HepG2 (cell line): Measurements from ENCODE around the gene MPP1. TPM values are rescaled to one million over a fixed set of nuclear protein-coding genes. Genes with fewer than 3 reads are reported as not detected.

Experiments used
- GATAD1 ChIP-seq: IDR thresholded peaks from 2 replicates; pipeline ENCODE4 v1.6.1; 2016; ENCODE audit warnings: missing genetic modification reagents, missing compliant biosample characterization
- KMT2B ChIP-seq: IDR thresholded peaks from 2 replicates; pipeline ENCODE4 v1.6.1; 2016; ENCODE audit warnings: missing genetic modification reagents, missing compliant biosample characterization
- MLX ChIP-seq: IDR thresholded peaks from 2 replicates; pipeline ENCODE4 v1.6.1; 2016
- NFIC ChIP-seq: IDR thresholded peaks from 2 replicates; pipeline ENCODE4 v1.6.1; 2012; ENCODE audit warnings: mild to moderate bottlenecking, low read length, inconsistent platforms
- TBX3 ChIP-seq: fragments of 450-650 bp; IDR thresholded peaks from 2 replicates; pipeline ENCODE4 v1.6.1; 2017; ENCODE audit warnings: antibody characterized with exemption, mild to moderate bottlenecking, inconsistent platforms, borderline replicate concordance
- ZC3H13 ChIP-seq: sonication (generic); formaldehyde crosslinking; IDR thresholded peaks from 2 replicates; pipeline ENCODE4 v1.8.1; 2023; ENCODE audit warnings: mild to moderate bottlenecking, missing genetic modification reagents, moderate library complexity
- ZNF549 ChIP-seq: sonication (generic); formaldehyde crosslinking; IDR thresholded peaks from 2 replicates; pipeline ENCODE4 v1.5.0; 2020; ENCODE audit warnings: missing genetic modification reagents
- polyA plus RNA-seq, 8 experiments: library from polyadenylated mRNA; depleted of rRNA in 3 of 8; stranded (reverse) in 7 of 8; unstranded in 1 of 8; fragments of >200 nt; fragmentation: Illumina TruSeq in 4 of 8; extraction: Trizol in 4 of 8; gene quantifications; 2 replicates each; pipeline versions ENCODE4 v1.2.1 to v1.2.3, GENCODE V29; 2011 to 2016; ENCODE audit warnings: low read depth in 4 of 8, missing spikeins in 1 of 8, mixed read lengths in 1 of 8; ENCODE audit not compliant: insufficient read depth in 1 of 8
- total RNA-seq, 5 experiments: library from RNA; depleted of rRNA; stranded (reverse); fragments of >200 nt; fragmentation: Illumina TruSeq; extraction: Trizol; gene quantifications; 2 replicates each; pipeline ENCODE4 v1.2.3, GENCODE V29; 2016; ENCODE audit warnings: low read depth in 1 of 5
- TF ChIP-seq, protein P1 (sequence below): sonication (generic); formaldehyde crosslinking; IDR thresholded peaks from 2 replicates; pipeline ENCODE4 v1.4.0; 2020; ENCODE audit warnings: missing genetic modification reagents, borderline replicate concordance
- TF ChIP-seq, protein P2 (sequence below): sonication (generic); formaldehyde crosslinking; IDR thresholded peaks from 2 replicates; pipeline ENCODE4 v1.5.0; 2020; ENCODE audit warnings: missing genetic modification reagents
- TF ChIP-seq, protein P3 (sequence below): sonication (generic); formaldehyde crosslinking; IDR thresholded peaks from 2 replicates; pipeline ENCODE4 v1.4.0; 2020; ENCODE audit warnings: missing genetic modification reagents

Gene MPP1
- total and polyA plus RNA-seq, 2 of the 13 experiments (the other 11 are each of a cell fraction or from before 2014, with no cell fraction given): 7.8 to 8.1 TPM

DNA sequence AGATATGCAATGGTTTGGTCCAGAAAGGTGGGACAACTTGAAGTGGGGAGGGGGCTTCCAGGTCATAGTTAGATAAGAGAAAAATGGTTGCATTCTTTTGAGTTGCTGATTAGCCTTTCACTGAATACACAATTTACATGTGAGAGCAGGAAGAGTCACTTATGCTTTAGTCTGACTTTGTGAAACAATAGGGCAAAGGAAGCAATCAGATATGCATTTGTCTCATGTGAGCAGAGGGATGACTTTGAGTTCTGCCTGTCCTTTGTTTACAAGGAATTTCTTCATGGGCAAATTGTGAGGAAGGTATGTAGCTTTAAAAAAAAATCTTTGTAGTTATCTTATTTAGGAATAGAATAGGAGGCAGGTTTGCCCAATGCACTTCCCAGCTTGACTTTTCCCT is 16.2 kb upstream of the MPP1 start (continued):
- TF ChIP-seq, protein P1, sequence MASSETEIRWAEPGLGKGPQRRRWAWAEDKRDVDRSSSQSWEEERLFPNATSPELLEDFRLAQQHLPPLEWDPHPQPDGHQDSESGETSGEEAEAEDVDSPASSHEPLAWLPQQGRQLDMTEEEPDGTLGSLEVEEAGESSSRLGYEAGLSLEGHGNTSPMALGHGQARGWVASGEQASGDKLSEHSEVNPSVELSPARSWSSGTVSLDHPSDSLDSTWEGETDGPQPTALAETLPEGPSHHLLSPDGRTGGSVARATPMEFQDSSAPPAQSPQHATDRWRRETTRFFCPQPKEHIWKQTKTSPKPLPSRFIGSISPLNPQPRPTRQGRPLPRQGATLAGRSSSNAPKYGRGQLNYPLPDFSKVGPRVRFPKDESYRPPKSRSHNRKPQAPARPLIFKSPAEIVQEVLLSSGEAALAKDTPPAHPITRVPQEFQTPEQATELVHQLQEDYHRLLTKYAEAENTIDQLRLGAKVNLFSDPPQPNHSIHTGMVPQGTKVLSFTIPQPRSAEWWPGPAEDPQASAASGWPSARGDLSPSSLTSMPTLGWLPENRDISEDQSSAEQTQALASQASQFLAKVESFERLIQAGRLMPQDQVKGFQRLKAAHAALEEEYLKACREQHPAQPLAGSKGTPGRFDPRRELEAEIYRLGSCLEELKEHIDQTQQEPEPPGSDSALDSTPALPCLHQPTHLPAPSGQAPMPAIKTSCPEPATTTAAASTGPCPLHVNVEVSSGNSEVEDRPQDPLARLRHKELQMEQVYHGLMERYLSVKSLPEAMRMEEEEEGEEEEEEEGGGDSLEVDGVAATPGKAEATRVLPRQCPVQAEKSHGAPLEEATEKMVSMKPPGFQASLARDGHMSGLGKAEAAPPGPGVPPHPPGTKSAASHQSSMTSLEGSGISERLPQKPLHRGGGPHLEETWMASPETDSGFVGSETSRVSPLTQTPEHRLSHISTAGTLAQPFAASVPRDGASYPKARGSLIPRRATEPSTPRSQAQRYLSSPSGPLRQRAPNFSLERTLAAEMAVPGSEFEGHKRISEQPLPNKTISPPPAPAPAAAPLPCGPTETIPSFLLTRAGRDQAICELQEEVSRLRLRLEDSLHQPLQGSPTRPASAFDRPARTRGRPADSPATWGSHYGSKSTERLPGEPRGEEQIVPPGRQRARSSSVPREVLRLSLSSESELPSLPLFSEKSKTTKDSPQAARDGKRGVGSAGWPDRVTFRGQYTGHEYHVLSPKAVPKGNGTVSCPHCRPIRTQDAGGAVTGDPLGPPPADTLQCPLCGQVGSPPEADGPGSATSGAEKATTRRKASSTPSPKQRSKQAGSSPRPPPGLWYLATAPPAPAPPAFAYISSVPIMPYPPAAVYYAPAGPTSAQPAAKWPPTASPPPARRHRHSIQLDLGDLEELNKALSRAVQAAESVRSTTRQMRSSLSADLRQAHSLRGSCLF (CRISPR knock-in tag): no peak
- no peak for TF ChIP-seq GATAD1 (CRISPR knock-in tag)
- TF ChIP-seq, protein P2, sequence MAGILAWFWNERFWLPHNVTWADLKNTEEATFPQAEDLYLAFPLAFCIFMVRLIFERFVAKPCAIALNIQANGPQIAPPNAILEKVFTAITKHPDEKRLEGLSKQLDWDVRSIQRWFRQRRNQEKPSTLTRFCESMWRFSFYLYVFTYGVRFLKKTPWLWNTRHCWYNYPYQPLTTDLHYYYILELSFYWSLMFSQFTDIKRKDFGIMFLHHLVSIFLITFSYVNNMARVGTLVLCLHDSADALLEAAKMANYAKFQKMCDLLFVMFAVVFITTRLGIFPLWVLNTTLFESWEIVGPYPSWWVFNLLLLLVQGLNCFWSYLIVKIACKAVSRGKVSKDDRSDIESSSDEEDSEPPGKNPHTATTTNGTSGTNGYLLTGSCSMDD (CRISPR knock-in tag): no peak
- TF ChIP-seq KMT2B (CRISPR knock-in tag): no peak
- TF ChIP-seq, protein P3, sequence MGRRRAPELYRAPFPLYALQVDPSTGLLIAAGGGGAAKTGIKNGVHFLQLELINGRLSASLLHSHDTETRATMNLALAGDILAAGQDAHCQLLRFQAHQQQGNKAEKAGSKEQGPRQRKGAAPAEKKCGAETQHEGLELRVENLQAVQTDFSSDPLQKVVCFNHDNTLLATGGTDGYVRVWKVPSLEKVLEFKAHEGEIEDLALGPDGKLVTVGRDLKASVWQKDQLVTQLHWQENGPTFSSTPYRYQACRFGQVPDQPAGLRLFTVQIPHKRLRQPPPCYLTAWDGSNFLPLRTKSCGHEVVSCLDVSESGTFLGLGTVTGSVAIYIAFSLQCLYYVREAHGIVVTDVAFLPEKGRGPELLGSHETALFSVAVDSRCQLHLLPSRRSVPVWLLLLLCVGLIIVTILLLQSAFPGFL (CRISPR knock-in tag): no peak
- TF ChIP-seq NFIC: no peak
- no peak for TF ChIP-seq ZC3H13 (CRISPR knock-in tag)
- no peak for TF ChIP-seq ZNF549 (CRISPR knock-in tag)
- TF ChIP-seq TBX3: no peak
- no peak for TF ChIP-seq MLX (CRISPR knock-in tag)
